Fibroblast of mammary gland (primary cell): ENCODE data around the gene ABCC4.
A peak's percentile ranks its signal among the peaks of the same experiment; 100 is the strongest.
"Not testable (repeated sequence)": the region's sequence is repeated elsewhere in the genome, so short reads cannot be mapped to it uniquely, and the experiment has no call there.

Source experiments
- DNase-seq: peaks from one replicate; pipeline ENCODE4 v3.0.0-alpha.2; 2010; ENCODE audit warnings: low read depth
- H3K4me3 ChIP-seq: 2 replicates; pipeline ENCODE4 v1.5.1; 2011; ENCODE audit warnings: low read depth, mild to moderate bottlenecking, low read length, moderate library complexity; ENCODE audit not compliant: control insufficient read depth
- TF ChIP-seq, protein P1 (sequence below): conservative IDR thresholded peaks from 2 replicates; pipeline ENCODE4 v1.5.1; 2011; ENCODE audit warnings: low read depth, low read length, inconsistent platforms; ENCODE audit not compliant: control insufficient read depth, insufficient read depth

Gene ABCC4

DNA sequence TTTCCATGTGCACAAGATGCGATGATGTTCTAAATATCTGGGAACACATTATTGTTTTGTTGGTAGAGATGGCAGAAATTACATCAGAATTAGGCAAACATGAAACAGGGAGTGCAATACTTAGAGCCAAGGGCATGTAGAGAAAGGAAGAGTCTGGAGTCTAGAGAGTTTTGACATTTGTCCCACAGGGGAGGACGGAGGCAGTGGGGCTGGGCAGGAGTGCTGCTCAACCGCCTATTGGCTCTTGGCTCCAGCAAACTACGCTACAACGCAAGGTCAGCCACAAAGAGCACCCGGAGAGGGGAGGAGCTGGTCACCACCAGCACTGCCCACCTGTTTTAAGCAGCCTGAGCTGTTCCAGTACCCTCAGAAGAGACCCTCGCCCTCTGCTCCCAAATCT, 108.3 kb downstream of the ABCC4 start:
- TF ChIP-seq, protein P1, sequence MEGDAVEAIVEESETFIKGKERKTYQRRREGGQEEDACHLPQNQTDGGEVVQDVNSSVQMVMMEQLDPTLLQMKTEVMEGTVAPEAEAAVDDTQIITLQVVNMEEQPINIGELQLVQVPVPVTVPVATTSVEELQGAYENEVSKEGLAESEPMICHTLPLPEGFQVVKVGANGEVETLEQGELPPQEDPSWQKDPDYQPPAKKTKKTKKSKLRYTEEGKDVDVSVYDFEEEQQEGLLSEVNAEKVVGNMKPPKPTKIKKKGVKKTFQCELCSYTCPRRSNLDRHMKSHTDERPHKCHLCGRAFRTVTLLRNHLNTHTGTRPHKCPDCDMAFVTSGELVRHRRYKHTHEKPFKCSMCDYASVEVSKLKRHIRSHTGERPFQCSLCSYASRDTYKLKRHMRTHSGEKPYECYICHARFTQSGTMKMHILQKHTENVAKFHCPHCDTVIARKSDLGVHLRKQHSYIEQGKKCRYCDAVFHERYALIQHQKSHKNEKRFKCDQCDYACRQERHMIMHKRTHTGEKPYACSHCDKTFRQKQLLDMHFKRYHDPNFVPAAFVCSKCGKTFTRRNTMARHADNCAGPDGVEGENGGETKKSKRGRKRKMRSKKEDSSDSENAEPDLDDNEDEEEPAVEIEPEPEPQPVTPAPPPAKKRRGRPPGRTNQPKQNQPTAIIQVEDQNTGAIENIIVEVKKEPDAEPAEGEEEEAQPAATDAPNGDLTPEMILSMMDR, result no peak
- no peak for DNase-seq
- no peak overlapping the region for H3K4me3 ChIP-seq

- H3K4me3 ChIP-seq, DNase-seq: not testable (repeated sequence)
Measured at GRCh38 chr13:95192564-95192945, 108.7 kb downstream of the ABCC4 start.

DNA sequence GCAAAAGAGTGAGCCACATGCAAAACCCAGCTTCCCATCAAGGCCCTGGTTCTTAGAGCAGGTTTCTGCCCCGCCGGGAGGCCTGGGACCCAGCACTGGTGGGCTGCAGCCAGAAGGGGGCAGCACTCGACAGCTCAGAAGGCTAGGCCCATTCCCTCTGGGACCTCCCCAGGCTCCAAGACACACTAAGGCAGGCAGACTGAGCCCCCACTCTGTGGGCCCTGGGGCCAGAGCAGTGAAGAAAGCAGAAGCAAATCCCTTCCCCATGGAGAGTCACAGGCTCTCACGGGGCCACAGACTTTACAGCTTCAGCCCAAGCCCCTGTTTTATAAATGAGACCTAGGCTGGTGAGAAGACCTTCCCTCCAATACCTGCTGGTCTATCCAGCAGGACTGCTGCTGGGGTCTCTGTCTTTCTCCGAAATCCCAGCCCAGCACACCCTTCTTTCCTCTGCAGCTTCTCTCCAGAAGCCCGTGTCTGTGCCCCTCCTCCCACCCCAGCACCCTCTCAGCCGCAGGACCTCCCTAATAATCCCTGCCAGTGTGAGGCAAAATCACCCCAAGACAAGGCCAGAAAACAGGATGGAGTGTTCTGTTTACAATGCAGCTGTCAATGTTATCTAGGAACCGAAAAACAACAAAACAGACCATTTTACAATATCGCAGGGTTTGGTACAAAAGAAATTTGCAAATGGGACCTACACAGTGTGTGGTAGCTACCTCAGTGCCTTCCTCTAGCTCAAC, 109.3 kb downstream of the ABCC4 start:
- peak; percentile 77 for DNase-seq
- TF ChIP-seq, protein P1, result peak; percentile 91

DNA sequence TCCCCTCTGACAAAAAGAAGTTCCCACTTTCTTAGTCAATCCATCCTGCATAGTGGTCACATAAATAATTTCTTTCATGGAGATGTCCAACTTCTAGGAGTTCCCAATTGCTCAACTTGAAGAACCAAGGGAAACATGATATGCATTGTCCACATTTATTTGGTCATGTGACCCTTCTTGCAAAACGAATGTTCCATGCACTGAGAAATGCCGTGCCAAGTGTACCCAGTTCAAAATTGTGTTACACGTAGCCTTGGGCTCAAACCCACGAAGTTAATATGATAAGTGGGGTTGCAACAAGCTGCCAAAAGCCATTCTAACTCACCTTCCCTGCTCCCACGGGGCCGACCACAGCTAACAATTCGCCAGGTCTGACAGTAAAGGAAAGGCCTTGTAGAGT, 113.1 kb downstream of the ABCC4 start:
- no peak overlapping the region for H3K4me3 ChIP-seq
- TF ChIP-seq, protein P1, result no peak
- DNase-seq, result peak; percentile 8

More for the DNA sequence above, 109.3 kb downstream of the ABCC4 start:
- H3K4me3 ChIP-seq, result no peak overlapping the region

GRCh38 chr13:95185851-95186250, 115.4 kb downstream of the ABCC4 start:
- no peak for DNase-seq
- no peak overlapping the region for H3K4me3 ChIP-seq
- TF ChIP-seq, protein P1, result no peak

DNA sequence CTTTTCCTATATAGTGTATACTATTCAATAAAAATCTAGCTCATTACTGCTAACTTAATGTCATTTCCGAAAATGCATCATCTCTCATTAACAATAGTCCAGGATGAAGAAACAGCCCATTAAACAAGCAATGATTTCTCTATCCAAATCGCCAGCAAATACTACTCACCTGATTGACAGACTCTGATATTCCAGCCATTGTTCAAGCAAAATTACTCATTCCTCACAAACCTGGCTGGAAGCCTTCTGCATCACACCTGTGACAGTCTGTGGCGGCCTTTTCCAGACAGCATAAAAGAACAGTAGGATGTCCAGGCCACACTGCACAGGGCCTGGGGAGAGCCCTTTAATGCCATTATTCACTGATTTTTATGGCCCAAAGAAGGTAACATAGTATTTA, 115.9 kb downstream of the ABCC4 start:
- TF ChIP-seq, protein P1, result no peak
- no peak overlapping the region for H3K4me3 ChIP-seq
- DNase-seq, result no peak

- TF ChIP-seq, protein P1, result no peak
- no peak for DNase-seq
- no peak overlapping the region for H3K4me3 ChIP-seq
Measured at GRCh38 chr13:95184317-95184716, 116.9 kb downstream of the ABCC4 start.
